ENCODE results near the gene CD96.

- no peak for TF ChIP-seq TEAD4 (IDR thresholded peaks at IDR 0.05)
- no peak for TF ChIP-seq MAX (IDR thresholded peaks at IDR 0.05)
- TF ChIP-seq CREB1 (IDR thresholded peaks at IDR 0.05; ENCODE audit: low read depth) = no peak
These were observed 110.6 kb downstream of the CD96 start for GRCh38 chr3:111652492-111653180.
